RWPE1 (cell line): ENCODE measurements around the gene HNRNPF.

Experiments used
- CTCF ChIA-PET: fragments of 350-600 bp; sonication (Branson Sonifier 250); formaldehyde crosslinking; extraction: SDS; loops from one replicate; lab custom pipeline; 2021; lab: Yijun Ruan, JAX
- POLR2A ChIA-PET: fragments of 400-600 bp; formaldehyde crosslinking; extraction: SDS; loops from one replicate; lab custom pipeline; 2020; ENCODE audit warnings: antibody characterized with exemption; ENCODE audit not compliant: low non-redundant PET; lab: Yijun Ruan, JAX
- DNase-seq: peaks from one replicate; pipeline ENCODE4 v3.0.0; 2012; ENCODE audit warnings: low spot score
- H3K27ac ChIP-seq: fragments of 450-650 bp; 2 replicates; pipeline ENCODE4 v1.5.1; 2017
- TF ChIP-seq, protein P1 (sequence below): fragments of 450-650 bp; conservative IDR thresholded peaks from 2 replicates; pipeline ENCODE4 v1.5.1; 2017; ENCODE audit warnings: low read depth, mild to moderate bottlenecking

Gene HNRNPF

GRCh38 chr10:43410345-43410744, 1.4 kb upstream of the HNRNPF start:
- CTCF ChIA-PET: no interaction called here
- peak overlapping the region; percentile 96 for H3K27ac ChIP-seq
- POLR2A ChIA-PET: interaction anchor here (0.6 kb wide), 1 partner anchor 93 kb away, joined by 4 read pairs; no protein-coding TSS in a partner anchor
- TF ChIP-seq, protein P1, sequence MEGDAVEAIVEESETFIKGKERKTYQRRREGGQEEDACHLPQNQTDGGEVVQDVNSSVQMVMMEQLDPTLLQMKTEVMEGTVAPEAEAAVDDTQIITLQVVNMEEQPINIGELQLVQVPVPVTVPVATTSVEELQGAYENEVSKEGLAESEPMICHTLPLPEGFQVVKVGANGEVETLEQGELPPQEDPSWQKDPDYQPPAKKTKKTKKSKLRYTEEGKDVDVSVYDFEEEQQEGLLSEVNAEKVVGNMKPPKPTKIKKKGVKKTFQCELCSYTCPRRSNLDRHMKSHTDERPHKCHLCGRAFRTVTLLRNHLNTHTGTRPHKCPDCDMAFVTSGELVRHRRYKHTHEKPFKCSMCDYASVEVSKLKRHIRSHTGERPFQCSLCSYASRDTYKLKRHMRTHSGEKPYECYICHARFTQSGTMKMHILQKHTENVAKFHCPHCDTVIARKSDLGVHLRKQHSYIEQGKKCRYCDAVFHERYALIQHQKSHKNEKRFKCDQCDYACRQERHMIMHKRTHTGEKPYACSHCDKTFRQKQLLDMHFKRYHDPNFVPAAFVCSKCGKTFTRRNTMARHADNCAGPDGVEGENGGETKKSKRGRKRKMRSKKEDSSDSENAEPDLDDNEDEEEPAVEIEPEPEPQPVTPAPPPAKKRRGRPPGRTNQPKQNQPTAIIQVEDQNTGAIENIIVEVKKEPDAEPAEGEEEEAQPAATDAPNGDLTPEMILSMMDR: no peak
- no peak for DNase-seq

DNA sequence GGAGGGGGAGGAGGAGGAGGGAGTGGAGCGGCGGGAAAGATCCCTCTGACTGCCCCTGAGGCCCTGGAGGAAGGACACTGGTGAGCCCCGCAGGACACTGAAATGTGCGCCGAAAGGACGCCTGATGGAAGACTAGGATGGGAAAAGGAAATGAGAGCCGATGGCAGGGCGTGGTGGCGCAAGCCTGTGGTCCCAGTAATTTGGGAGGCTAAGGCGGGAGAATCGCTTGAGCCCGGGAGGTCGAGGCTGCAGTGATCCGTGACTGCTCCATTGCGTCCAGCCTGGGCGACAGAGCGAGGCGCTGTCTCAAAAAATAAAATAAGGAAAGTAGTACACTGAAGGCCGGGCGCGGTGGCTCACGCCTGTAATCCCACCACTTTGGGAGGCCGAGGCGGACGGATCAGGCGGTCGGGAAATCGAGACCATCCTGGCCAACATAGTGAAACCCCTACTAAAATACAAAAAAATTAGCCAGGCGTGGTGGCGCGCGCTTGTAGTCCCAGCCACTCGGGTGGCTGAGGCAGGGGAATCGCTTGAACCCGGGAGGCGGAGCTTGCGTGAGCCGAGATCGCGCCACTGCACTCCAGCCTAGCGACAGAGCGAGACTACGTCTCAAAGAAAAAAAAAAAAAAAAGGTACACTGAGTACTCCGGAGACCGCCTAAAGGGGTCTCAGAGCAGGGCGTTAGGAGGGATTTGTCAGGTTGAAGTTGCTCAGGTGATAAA, 561 bp upstream of the HNRNPF start:
- TF ChIP-seq, protein P1: no peak
- CTCF ChIA-PET: no interaction called here
- no peak for DNase-seq
- POLR2A ChIA-PET: interaction anchor here (0.6 to 1.4 kb wide), 4 partner anchors 10 to 1033 kb away, joined by 3 to 4 read pairs (median 4); no protein-coding TSS in a partner anchor
- H3K27ac ChIP-seq: peak overlapping the region; percentile 96

- DNase-seq: peak; percentile 42
These were observed 666 bp downstream of the HNRNPF start for GRCh38 chr10:43408331-43408709.

GRCh38 chr10:43407576-43408330, 1.2 kb downstream of the HNRNPF start:
- H3K27ac ChIP-seq: peak overlapping the region; percentile 96
- ChIA-PET CTCF (interaction anchor here (0.6 kb wide), 1 partner anchor 29 kb away, joined by 3 read pairs; the partner anchor contains the start of gene ZNF487), POLR2A (interaction anchor here (0.7 to 0.8 kb wide), 2 partner anchors 14 to 24 kb away, joined by 3 to 4 read pairs; no protein-coding TSS in a partner anchor)
- peak; percentile 82 for DNase-seq
- TF ChIP-seq, protein P1: peak; percentile 31

More at GRCh38 chr10:43408331-43408709, 666 bp downstream of the HNRNPF start:
- peak overlapping the region; percentile 96 for H3K27ac ChIP-seq
- ChIA-PET POLR2A (no interaction called here), CTCF (no interaction called here)
- TF ChIP-seq, protein P1: peak; percentile 5; the same call in 1 of the 2 replicates

DNA sequence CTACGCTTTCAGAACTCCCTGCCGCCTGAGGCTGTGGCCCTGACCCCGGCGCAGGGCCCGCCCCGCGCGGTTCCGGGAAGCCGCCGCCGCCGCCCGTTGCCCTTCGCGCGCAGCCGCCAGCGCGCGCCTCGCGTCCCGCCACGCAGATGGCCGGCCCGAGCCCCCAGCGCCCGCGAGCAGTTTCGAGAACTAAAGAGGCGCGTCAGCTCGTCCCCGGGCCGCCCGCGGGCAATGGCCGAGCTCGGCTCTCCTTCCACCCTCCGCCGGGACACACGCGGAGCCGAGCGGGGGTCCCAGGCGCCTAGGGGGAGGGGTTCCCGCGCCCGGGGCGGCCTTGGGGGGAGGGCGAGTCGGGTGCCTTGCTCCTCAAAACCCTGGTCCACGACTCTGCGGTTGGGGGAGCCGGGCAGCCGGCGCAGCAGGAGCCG, 1.8 kb downstream of the HNRNPF start:
- TF ChIP-seq, protein P1: no peak
- DNase-seq: no peak
- ChIA-PET POLR2A (interaction anchor here (0.7 to 0.8 kb wide), 2 partner anchors 13 to 25 kb away, joined by 3 to 4 read pairs; no protein-coding TSS in a partner anchor), CTCF (no interaction called here)
- peak overlapping the region; percentile 96 for H3K27ac ChIP-seq

DNA sequence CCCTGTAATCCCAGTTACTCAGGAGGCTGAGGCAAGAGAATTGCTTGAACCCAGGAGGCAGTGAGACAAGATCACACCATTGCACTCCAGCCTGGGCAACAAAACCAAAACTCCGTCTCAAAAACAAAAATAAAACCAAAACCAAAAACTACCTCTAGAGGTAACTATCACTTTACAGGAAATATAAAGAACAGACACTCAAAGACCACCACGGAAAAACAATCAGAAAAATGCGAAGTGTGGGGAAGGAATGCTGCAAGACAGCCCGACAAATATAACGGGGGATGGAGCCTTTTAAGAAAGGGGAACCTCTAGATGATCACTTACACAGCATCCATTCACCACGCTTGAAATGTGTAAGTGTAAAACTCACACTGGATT, 4.3 kb downstream of the HNRNPF start:
- ChIA-PET POLR2A (no interaction called here), CTCF (no interaction called here)
- H3K27ac ChIP-seq: peak overlapping the region; percentile 68
- no peak for DNase-seq
- TF ChIP-seq, protein P1: no peak
